Activated CD8-positive, alpha-beta memory T cell treated with anti-CD3 and anti-CD28 coated beads for 1 hour (primary cell): ENCODE measurements around the gene TKTL1.
"Not testable (repeated sequence)": the region's sequence is repeated elsewhere in the genome, so short reads cannot be mapped to it uniquely, and the experiment has no call there.

Source experiments
- DNase-seq, 2 donors: peaks; one replicate each; pipeline ENCODE4 v3.0.0-alpha.2; 2020; ENCODE audit warnings: low read depth in 1 of 2; ENCODE audit errors: extremely low read depth in 1 of 2

Gene TKTL1

GRCh38 chrX:154295664-154296310 is at the start of gene TKTL1:
Gene TKTL1, plus strand, starts transcription at chrX:154295795. Its CDS starts 65 bp downstream, at chrX:154295860.
- no peak for DNase-seq

GRCh38 chrX:154247377-154248045 is 48.1 kb upstream of the TKTL1 start:
- DNase-seq, result not testable (repeated sequence)

- DNase-seq, result not testable (repeated sequence)
Observed at GRCh38 chrX:154248076-154248475, 47.5 kb upstream of the TKTL1 start.

- DNase-seq, result not testable (repeated sequence)
Observed at GRCh38 chrX:154257282-154257681, 38.3 kb upstream of the TKTL1 start, which contains the start of gene OPN1MW3. Gene OPN1MW3, plus strand, starts transcription at chrX:154257582. Its CDS starts 38 bp downstream, at chrX:154257620.

- DNase-seq, result not testable (repeated sequence)
Observed at GRCh38 chrX:154258711-154259110, 36.9 kb upstream of the TKTL1 start.

GRCh38 chrX:154263072-154263471 is 32.5 kb upstream of the TKTL1 start:
- DNase-seq, result not testable (repeated sequence)

GRCh38 chrX:154269245-154269644 is 26.4 kb upstream of the TKTL1 start:
- not testable (repeated sequence) for DNase-seq

- not testable (repeated sequence) for DNase-seq
Observed at GRCh38 chrX:154284489-154285338, 10.9 kb upstream of the TKTL1 start.

- not testable (repeated sequence) for DNase-seq
Observed at GRCh38 chrX:154286406-154286805, 9.2 kb upstream of the TKTL1 start.

- no peak for DNase-seq
Observed at GRCh38 chrX:154294791-154295574, 612 bp upstream of the TKTL1 start, which contains the start of gene TEX28. Gene TEX28, minus strand, starts transcription at chrX:154295124. Its CDS starts 3,007 bp downstream, at chrX:154292117.

- no peak for DNase-seq
Observed at GRCh38 chrX:154296731-154297130, 1.1 kb downstream of the TKTL1 start.

- DNase-seq, result no peak
Observed at GRCh38 chrX:154298312-154298711, 2.7 kb downstream of the TKTL1 start.

GRCh38 chrX:154300816-154301215 is 5.2 kb downstream of the TKTL1 start:
- no peak for DNase-seq

GRCh38 chrX:154302998-154303397 is 7.4 kb downstream of the TKTL1 start:
- not testable (repeated sequence) for DNase-seq

GRCh38 chrX:154303476-154303875 is 7.9 kb downstream of the TKTL1 start:
- DNase-seq, result no peak

GRCh38 chrX:154304846-154305245 is 9.3 kb downstream of the TKTL1 start:
- no peak for DNase-seq

GRCh38 chrX:154305541-154306205 is 10.1 kb downstream of the TKTL1 start:
- no peak for DNase-seq

- DNase-seq, result no peak
Observed at GRCh38 chrX:154307202-154307601, 11.6 kb downstream of the TKTL1 start.

GRCh38 chrX:154308108-154308946 is 12.7 kb downstream of the TKTL1 start:
- DNase-seq, result peak; percentile 57 to 61
